Neuronal stem cell (in vitro differentiated cells): ENCODE results near the gene KRT6B.

Source experiments
- DNase-seq: peaks from one replicate; pipeline ENCODE4 v3.0.0-alpha.2; 2013; ENCODE audit warnings: low spot score
- H2AFZ ChIP-seq: one replicate; pipeline ENCODE4 v1.6.1; 2013; ENCODE audit warnings: mild to moderate bottlenecking, low read length, inconsistent platforms
- H2AK5ac ChIP-seq: 2 replicates; pipeline ENCODE4 v1.6.1; 2013; ENCODE audit warnings: low read depth, mild to moderate bottlenecking, inconsistent platforms, low read length, moderate library complexity, mixed read lengths
- H2BK120ac ChIP-seq: 2 replicates; pipeline ENCODE4 v1.6.1; 2013; ENCODE audit warnings: low read depth, mild to moderate bottlenecking, inconsistent platforms, low read length, moderate library complexity, mixed read lengths
- H2BK12ac ChIP-seq: one replicate; pipeline ENCODE4 v1.6.1; 2013; ENCODE audit warnings: low read length, inconsistent platforms
- H2BK15ac ChIP-seq: 2 replicates; pipeline ENCODE4 v1.6.1; 2013; ENCODE audit warnings: mild to moderate bottlenecking, low read length, inconsistent platforms, mixed read lengths
- H2BK5ac ChIP-seq: one replicate; pipeline ENCODE4 v1.6.1; 2013; ENCODE audit warnings: inconsistent platforms, mild to moderate bottlenecking, low read length, moderate library complexity
- H3K14ac ChIP-seq: one replicate; pipeline ENCODE4 v1.6.1; 2013; ENCODE audit warnings: low read length, inconsistent platforms
- H3K18ac ChIP-seq: 2 replicates; pipeline ENCODE4 v1.6.1; 2013; ENCODE audit warnings: low read length, inconsistent platforms
- H3K23ac ChIP-seq: 2 replicates; pipeline ENCODE4 v1.6.1; 2013; ENCODE audit warnings: low read depth, mild to moderate bottlenecking, mixed read lengths, low read length, inconsistent platforms; ENCODE audit not compliant: poor library complexity
- H3K27ac ChIP-seq: replicated peaks from 3 replicates; pipeline ENCODE4 v1.5.1; 2013; ENCODE audit warnings: low read length, inconsistent platforms
- H3K27me3 ChIP-seq, 3 experiments: 2 replicates each; pipeline ENCODE4 v1.6.1; 2013; ENCODE audit warnings: low read length in 3 of 3, mild to moderate bottlenecking in 2 of 3, inconsistent platforms in 1 of 3, low read depth in 1 of 3, mixed read lengths in 1 of 3, moderate library complexity in 1 of 3; ENCODE audit not compliant: control insufficient read depth in 3 of 3, insufficient read depth in 3 of 3
- H3K36me3 ChIP-seq, 2 donors: replicated peaks in 1 of 2; 2 replicates each; pipeline ENCODE4 v1.6.1; 2013; ENCODE audit warnings: low read length in 2 of 2; ENCODE audit not compliant: control insufficient read depth in 2 of 2, insufficient read depth in 2 of 2
- H3K4ac ChIP-seq: 2 replicates; pipeline ENCODE4 v1.6.1; 2013; ENCODE audit warnings: inconsistent platforms, mild to moderate bottlenecking, low read length, moderate library complexity
- H3K4me1 ChIP-seq, 2 donors: 1 replicate in 1 of 2; 2 replicates in 1 of 2; pipeline ENCODE4 v1.6.1; 2013; ENCODE audit warnings: low read length in 2 of 2, low read depth in 1 of 2; ENCODE audit not compliant: control insufficient read depth in 2 of 2, insufficient read depth in 1 of 2
- H3K4me2 ChIP-seq: one replicate; pipeline ENCODE4 v1.6.1; 2013; ENCODE audit warnings: mild to moderate bottlenecking, low read length, inconsistent platforms; ENCODE audit not compliant: insufficient read depth, poor library complexity, severe bottlenecking
- H3K4me3 ChIP-seq, 2 donors: 2 replicates each; pipeline ENCODE4 v1.5.1; 2013; ENCODE audit warnings: low read length in 2 of 2, mild to moderate bottlenecking in 2 of 2, inconsistent platforms in 1 of 2, moderate library complexity in 1 of 2
- H3K79me1 ChIP-seq: one replicate; pipeline ENCODE4 v1.6.1; 2013; ENCODE audit warnings: low read depth, mild to moderate bottlenecking, inconsistent platforms, low read length, moderate library complexity
- H3K9ac ChIP-seq: one replicate; pipeline ENCODE4 v1.6.1; 2013; ENCODE audit warnings: mild to moderate bottlenecking, low read depth, low read length, inconsistent platforms; ENCODE audit not compliant: poor library complexity
- H3K9me3 ChIP-seq, 2 donors: replicated peaks in 1 of 2; 2 replicates each; pipeline versions ENCODE3 to v1.6.1; 2013; ENCODE audit warnings: low read length in 2 of 2, mild to moderate bottlenecking in 2 of 2, inconsistent platforms in 1 of 2, low read depth in 1 of 2, mixed read lengths in 1 of 2, moderate library complexity in 1 of 2; ENCODE audit not compliant: control insufficient read depth in 2 of 2, insufficient read depth in 1 of 2
- H4K8ac ChIP-seq: one replicate; pipeline ENCODE4 v1.6.1; 2013; ENCODE audit warnings: low read depth, mild to moderate bottlenecking, inconsistent platforms, low read length, moderate library complexity
- H4K91ac ChIP-seq: one replicate; pipeline ENCODE4 v1.6.1; 2013; ENCODE audit warnings: low read length, low read depth, mild to moderate bottlenecking, inconsistent platforms; ENCODE audit not compliant: poor library complexity
- WGBS, 2 donors: extraction: QIAGEN DNeasy Blood & Tissue Kit; methylation state at CpG; one replicate each; pipeline ENCODE4 v1.1.7; 2013; ENCODE audit warnings: missing lambda C conversion rate in 2 of 2, mixed read lengths in 1 of 2; ENCODE audit not compliant: insufficient read length in 2 of 2, insufficient replicate concordance in 1 of 2; ENCODE audit errors: extremely low coverage in 2 of 2; 5-methylcytosine and 5-hydroxymethylcytosine counted together

KRT6B gene

DNA sequence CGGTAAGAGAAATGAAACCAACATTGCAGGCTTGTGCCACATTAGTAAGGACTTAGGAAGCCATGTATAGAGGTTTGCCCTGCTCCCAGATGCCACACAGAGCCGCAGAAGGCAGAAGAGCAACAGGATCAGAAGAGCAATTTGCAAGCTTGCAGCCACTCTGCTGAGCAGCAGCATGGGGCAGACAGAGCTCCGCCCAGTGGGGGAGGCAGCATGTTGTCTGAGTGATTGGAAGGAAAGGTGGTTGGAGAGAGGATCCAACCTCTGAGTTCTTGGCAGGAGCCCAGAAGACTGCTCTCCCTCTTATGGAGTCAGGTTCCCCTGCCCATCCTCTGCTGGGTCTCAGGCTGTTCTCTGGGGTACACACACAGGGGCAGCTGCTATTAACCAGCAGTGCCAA is 43.4 kb upstream of the KRT6B start:
- Histone ChIP-seq H3K4me2 (no peak overlapping the region), H3K36me3 (no peaks in the 10 kb centered on the region), H4K8ac (no peak overlapping the region), H3K4ac (no peak overlapping the region), H3K23ac (no peak overlapping the region), H3K4me3 (no peak overlapping the region), H3K18ac (no peak overlapping the region), H3K27me3 (peaks cover 0 to 8% (median 0%) of the 10 kb centered on the region in 3 experiments), H2BK120ac (no peak overlapping the region), H3K9ac (no peak overlapping the region), H4K91ac (no peak overlapping the region), H3K14ac (no peak overlapping the region), H3K4me1 (peaks cover 0 to 16% of the 10 kb centered on the region in 2 donors), H2BK5ac (no peak overlapping the region), H3K9me3 (no peaks in the 10 kb centered on the region), H2AFZ (no peak overlapping the region), H3K79me1 (no peaks in the 10 kb centered on the region), H2BK12ac (no peak overlapping the region), H2AK5ac (no peak overlapping the region), H3K27ac (no peak overlapping the region), H2BK15ac (peak overlapping the region; percentile 46)
- no CpG with 5 or more reads among the region's 3 CpGs for WGBS, 2 donors
- DNase-seq, result no peak

DNA sequence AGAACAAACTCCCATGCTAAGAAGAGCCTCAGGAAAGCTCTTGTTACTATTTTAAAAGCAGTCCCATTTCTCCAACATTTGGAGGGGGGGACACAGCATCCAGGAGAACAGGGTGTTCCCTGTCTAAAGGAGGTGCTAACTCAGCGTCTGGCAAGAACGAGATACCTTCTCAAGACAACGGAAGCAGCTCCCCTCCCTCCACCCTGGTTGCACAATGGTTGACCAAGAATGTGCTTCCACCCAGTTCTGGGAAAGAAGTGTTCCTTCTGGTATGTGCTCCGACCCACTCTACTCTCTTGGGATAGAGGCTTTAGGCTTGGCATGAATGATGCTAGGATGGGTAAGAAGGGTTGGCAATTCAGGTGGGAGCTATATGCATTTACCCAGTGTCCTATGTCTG is 42.6 kb upstream of the KRT6B start:
- Histone ChIP-seq H3K27me3 (peaks cover 0 to 8% (median 0%) of the 10 kb centered on the region in 3 experiments), H3K23ac (no peak overlapping the region), H3K27ac (no peak overlapping the region), H2BK15ac (no peak overlapping the region), H3K36me3 (no peaks in the 10 kb centered on the region), H4K8ac (no peak overlapping the region), H4K91ac (no peak overlapping the region), H3K14ac (no peak overlapping the region), H2BK120ac (no peak overlapping the region), H3K4me1 (peaks cover 0 to 16% of the 10 kb centered on the region in 2 donors), H3K4me2 (no peak overlapping the region), H3K9ac (no peak overlapping the region), H3K4me3 (no peak overlapping the region), H3K18ac (no peak overlapping the region), H2AFZ (no peak overlapping the region), H3K4ac (no peak overlapping the region), H2BK12ac (no peak overlapping the region), H3K9me3 (no peaks in the 10 kb centered on the region), H2BK5ac (no peak overlapping the region), H2AK5ac (no peak overlapping the region), H3K79me1 (no peaks in the 10 kb centered on the region)
- DNase-seq, result no peak
- WGBS, 2 donors, result no CpG with 5 or more reads among the region's 4 CpGs

DNA sequence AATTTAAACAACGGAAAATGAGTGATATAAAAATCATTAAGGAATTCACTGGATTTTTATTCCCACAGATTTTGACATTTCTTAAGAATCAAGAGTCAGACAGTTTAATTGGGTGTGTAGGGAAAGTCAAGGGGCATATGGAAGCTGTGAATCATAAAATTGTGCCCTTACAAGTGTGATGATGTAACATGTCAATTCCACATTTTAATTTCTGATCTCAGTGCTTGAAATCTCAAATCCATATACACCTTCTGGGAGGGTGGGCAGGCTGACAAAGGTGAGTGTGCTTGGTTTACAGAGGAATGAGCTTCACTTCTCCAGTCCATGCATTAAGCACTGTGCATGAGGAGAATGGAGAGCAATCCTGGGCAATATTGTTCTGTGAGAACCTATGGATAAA is 42.2 kb upstream of the KRT6B start:
- Histone ChIP-seq H4K91ac (no peak overlapping the region), H3K4me3 (no peak overlapping the region), H3K18ac (no peak overlapping the region), H3K4me1 (peaks cover 0 to 16% of the 10 kb centered on the region in 2 donors), H4K8ac (no peak overlapping the region), H3K4ac (no peak overlapping the region), H3K27me3 (peaks cover 0 to 8% (median 0%) of the 10 kb centered on the region in 3 experiments), H3K79me1 (no peaks in the 10 kb centered on the region), H2AFZ (no peak overlapping the region), H2BK15ac (no peak overlapping the region), H3K4me2 (no peak overlapping the region), H3K14ac (no peak overlapping the region), H2AK5ac (no peak overlapping the region), H3K23ac (no peak overlapping the region), H2BK120ac (no peak overlapping the region), H3K27ac (no peak overlapping the region), H3K9ac (no peak overlapping the region), H2BK5ac (no peak overlapping the region), H3K36me3 (no peaks in the 10 kb centered on the region), H3K9me3 (no peaks in the 10 kb centered on the region), H2BK12ac (no peak overlapping the region)
- WGBS, 2 donors, result no CpG with 5 or more reads among the region's 1 CpG
- DNase-seq, result no peak

DNA sequence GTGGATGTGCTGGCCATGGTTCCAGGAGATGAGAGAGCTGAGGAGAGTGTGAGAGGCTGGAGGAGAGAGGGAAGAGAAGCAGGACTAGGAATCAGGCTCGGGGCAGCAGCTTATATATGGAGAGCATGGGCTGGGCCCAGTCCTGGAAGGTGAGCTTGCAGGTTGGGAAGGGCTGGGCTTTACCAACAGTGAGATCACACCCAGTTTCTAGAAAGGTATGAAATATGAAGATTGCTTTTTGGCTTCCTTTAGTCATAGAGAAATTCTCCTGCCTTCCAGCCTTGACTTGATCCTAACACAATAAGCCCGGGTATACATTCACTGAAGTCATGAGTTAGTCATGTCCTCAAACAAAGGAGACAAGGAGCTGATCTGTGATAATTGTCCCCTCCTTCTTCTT is 41.2 kb upstream of the KRT6B start, which contains the start of gene KRT6A:
KRT6A (minus strand) TSS at position 86 of the 400 bp plus-strand sequence; CDS start at position 17, 69 bp downstream.
- Histone ChIP-seq H2AFZ (no peak within 1 kb of the TSS), H3K4me1 (peaks cover 0 to 16% of the 10 kb centered on the region in 2 donors), H3K27ac (no peak within 1 kb of the TSS), H3K4me2 (no peak within 1 kb of the TSS), H2BK15ac (no peak within 1 kb of the TSS), H3K4me3 (no peak within 1 kb of the TSS), H3K27me3 (peaks cover 0 to 8% (median 0%) of the 10 kb centered on the region in 3 experiments), H3K79me1 (no peaks in the 10 kb centered on the region), H2BK120ac (no peak within 1 kb of the TSS), H3K14ac (no peak within 1 kb of the TSS), H3K18ac (no peak within 1 kb of the TSS), H3K36me3 (no peaks in the 10 kb centered on the region), H2AK5ac (no peak within 1 kb of the TSS), H3K9me3 (no peaks in the 10 kb centered on the region), H3K4ac (no peak within 1 kb of the TSS), H3K9ac (no peak within 1 kb of the TSS), H3K23ac (no peak within 1 kb of the TSS), H4K91ac (no peak within 1 kb of the TSS), H4K8ac (peak within 1 kb of the TSS; percentile 45), H2BK5ac (no peak within 1 kb of the TSS), H2BK12ac (no peak within 1 kb of the TSS)
- no CpG with 5 or more reads among the region's 2 CpGs for WGBS, 2 donors
- DNase-seq, result no peak
